Motor neuron (in vitro differentiated cells): ENCODE data around the gene ZNF836. TPM values are rescaled to one million over a fixed set of nuclear protein-coding genes. Genes with fewer than 3 reads are reported as not detected.

Experiments
- ATAC-seq, 8 experiments: fragments of 200-7000 bp; cut with Tn5 transposase; replicated peaks in 6 of 8; 2 replicates each; pipeline ENCODE4 v1.8.0; 2021; ENCODE audit warnings: mild to moderate bottlenecking in 8 of 8, moderate library complexity in 8 of 8
- H3K27ac ChIP-seq, 2 donors: fragments of 250-450 bp; sonication (Bioruptor Pico); 2 replicates each; pipeline ENCODE4 v1.9.0; 2021; ENCODE audit warnings: antibody characterized with exemption in 2 of 2, mild to moderate bottlenecking in 2 of 2, moderate library complexity in 1 of 2
- H3K4me1 ChIP-seq, 2 donors: fragments of 250-450 bp; sonication (Bioruptor Pico); replicated peaks in 1 of 2; 2 replicates each; pipeline ENCODE4 v1.6.1; 2021; ENCODE audit warnings: antibody characterized with exemption in 2 of 2, mild to moderate bottlenecking in 2 of 2, moderate library complexity in 1 of 2
- H3K4me3 ChIP-seq, 5 donors: fragments of 250-450 bp; sonication (Bioruptor Pico); 2 replicates each; pipeline ENCODE4 v1.9.0; 2021; ENCODE audit warnings: antibody characterized with exemption in 5 of 5, mild to moderate bottlenecking in 5 of 5, moderate library complexity in 4 of 5
- WGBS, 10 experiments: fragments of 450-650 bp; shearing (Covaris generic); methylation state at CpG; one replicate each; pipeline ENCODE4 v1.0.0; 2022; 5-methylcytosine and 5-hydroxymethylcytosine counted together
- in situ Hi-C, 9 experiments: fragments of 400-800 bp; cut with MboI; loops; one replicate each; pipeline ENCODE4 v1.15.0; 2021; ENCODE audit warnings: low sequenced_read_pairs in 9 of 9, low pct_unique_long_range_greater_than_20kb in 2 of 9; ENCODE audit not compliant: unreplicated experiment in 9 of 9
- total RNA-seq, 8 experiments: library from RNA; unstranded; fragments of 300-600 nt; gene quantifications; 2 replicates each; pipeline versions ENCODE4 v1.2.3 to v1.2.4, GENCODE V29; 2022

Gene ZNF836
- total RNA-seq, 8 experiments from 2014 or later = 3.4 to 17.7 (median 9.4) TPM

DNA sequence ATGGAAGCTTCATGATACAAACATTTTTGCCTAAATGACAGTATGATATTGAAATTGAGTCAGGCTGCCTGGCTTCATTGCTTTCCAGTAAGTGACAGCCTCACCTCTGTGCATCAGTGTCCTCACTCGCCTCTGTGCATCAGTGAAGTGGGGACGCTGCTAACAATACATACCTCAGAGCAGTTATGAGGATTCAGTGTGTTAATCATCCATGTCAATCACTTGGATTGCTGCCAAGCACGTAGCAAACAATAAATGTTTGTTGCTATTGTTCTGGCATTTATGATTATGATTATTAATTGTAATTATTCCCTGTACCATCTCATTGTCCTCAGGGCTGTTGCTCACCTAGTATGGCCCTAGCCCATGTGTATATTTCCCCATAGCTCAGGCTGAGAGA is 27.3 kb upstream of the ZNF836 start:
- WGBS, 10 experiments = 0 to 100% (median 55%) methylated on average over 1 to 3 of the region's 3 CpGs; no CpG with 5 or more reads in 4 of the 10 experiments

DNA sequence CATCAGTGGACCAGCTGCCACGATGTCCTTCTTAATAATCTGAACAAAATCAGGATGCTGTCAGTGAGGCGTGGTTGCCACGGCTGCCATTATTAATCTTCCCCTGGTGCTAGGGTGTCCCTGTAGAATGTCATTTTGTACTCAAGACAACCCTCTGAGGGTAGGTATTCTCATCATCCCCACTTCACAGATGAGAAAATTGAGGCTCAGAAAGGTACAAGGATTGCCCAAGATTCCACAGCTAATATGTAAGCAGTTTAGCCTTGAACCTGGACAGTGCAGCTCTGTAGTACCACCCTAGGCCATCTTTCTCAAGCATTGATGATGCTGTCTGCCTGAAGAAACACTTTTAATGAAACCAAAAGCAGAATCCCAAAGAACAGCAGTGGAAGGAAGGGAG is 26.5 kb upstream of the ZNF836 start:
- ATAC-seq = no peak
- in situ Hi-C loops = no loop called here
- 40 to 100% (median 80%) methylated on average over 1 to 3 of the region's 3 CpGs; no CpG with 5 or more reads in 3 of the 10 experiments for WGBS, 10 experiments
- Histone ChIP-seq H3K27ac (no peak overlapping the region), H3K4me1 (no peaks in the 10 kb centered on the region), H3K4me3 (no peak overlapping the region)

More for the DNA sequence above, 27.3 kb upstream of the ZNF836 start:
- in situ Hi-C loops = no loop called here
- Histone ChIP-seq H3K4me3 (no peak overlapping the region), H3K4me1 (no peaks in the 10 kb centered on the region), H3K27ac (no peak overlapping the region)
- no peak for ATAC-seq

DNA sequence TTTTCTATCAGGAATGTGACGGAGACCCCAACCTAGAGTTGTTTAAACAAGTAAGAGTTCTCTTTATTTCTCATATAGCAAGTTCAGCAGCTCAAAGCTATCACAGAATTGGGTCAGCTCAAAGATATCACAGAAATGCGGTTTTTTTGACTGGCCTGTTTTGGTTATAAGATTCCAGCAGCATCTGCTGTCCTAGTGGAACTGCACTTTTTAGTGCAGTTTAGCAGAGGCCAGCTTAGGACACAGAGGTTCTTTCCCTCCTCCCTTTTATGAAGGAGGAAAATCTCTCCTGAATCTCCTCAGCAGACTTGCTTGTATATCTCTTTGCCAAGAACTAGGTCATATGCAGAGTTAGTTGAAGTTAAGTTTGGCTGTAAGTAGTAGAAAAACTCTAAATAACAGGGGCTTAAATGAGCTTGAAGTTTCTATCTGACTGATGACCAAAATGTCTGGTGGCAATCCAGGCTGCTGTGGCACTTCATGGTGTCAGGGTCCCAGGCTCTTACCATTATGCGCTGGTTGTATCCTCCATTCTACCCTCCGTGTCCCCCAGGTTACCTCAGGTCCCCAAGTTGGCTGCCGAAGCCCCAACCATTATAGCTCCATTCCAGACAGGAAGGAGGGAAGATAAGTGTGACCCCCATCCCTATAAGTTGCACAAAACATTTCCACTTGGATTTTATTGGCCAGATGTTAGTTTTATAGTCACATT is 25.0 kb upstream of the ZNF836 start:
- 96 to 100% (median 100%) methylated on average over 1 to 4 of the region's 5 CpGs; no CpG with 5 or more reads in 4 of the 10 experiments for WGBS, 10 experiments
- Histone ChIP-seq H3K27ac (no peak overlapping the region), H3K4me3 (no peak overlapping the region), H3K4me1 (peaks cover 0 to 5% of the 10 kb centered on the region in 2 donors)
- in situ Hi-C loops = no loop called here
- ATAC-seq = no peak

DNA sequence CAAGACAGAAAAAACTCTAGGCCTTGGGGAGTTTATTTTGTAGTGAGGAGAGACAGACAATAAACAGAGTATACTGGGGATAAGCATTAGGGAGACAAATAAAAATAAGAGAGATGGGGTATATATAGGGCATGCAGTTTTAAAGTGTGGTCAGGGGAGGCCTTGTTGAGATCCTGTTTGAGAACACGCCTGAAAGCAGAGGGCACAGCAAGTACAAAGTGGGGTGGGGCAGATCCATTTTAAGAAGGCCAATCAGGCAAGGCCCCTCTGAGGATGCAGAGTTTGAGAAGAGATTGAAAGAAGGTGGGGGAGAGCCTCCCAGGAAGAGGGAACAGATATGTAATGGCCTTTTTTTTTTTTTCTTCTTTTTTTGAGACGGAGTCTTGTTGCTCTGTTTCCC is 20.5 kb upstream of the ZNF836 start:
- Histone ChIP-seq H3K4me1 (peaks cover 7 to 8% of the 10 kb centered on the region in 2 donors), H3K4me3 (peak overlapping the region in 1 of 5 donors; percentile 82), H3K27ac (no peak overlapping the region)
- no peak for ATAC-seq
- in situ Hi-C loops = no loop called here
- 22 to 100% (median 58%) methylated on average over 1 to 2 of the region's 2 CpGs; no CpG with 5 or more reads in 4 of the 10 experiments for WGBS, 10 experiments

DNA sequence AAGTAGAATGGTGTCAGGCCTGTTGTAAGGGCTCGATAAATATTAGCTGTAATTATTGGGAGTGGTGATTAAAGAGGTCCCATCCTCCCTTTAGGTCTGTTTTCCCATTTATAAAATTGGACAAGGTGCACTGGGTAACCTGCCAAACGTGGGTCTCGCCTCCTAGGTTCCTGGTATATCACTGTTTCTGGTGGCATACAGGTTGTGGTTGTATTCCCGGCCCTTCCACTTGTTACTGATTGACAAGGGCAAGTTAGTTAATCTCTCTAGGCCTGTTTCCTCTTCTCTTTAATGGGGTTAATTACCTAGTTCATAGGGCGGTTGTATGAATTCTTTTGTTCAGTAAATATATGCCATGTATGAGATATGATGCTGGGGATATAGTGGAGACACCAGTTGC is 20.0 kb upstream of the ZNF836 start:
- ATAC-seq = no peak
- in situ Hi-C loops = no loop called here
- Histone ChIP-seq H3K4me1 (peaks cover 7 to 8% of the 10 kb centered on the region in 2 donors), H3K4me3 (peak overlapping the region; percentile 74 to 92 (median 82)), H3K27ac (no peak overlapping the region)
- 34 to 100% (median 73%) methylated on average over 1 to 5 of the region's 5 CpGs; no CpG with 5 or more reads in 1 of the 10 experiments for WGBS, 10 experiments

DNA sequence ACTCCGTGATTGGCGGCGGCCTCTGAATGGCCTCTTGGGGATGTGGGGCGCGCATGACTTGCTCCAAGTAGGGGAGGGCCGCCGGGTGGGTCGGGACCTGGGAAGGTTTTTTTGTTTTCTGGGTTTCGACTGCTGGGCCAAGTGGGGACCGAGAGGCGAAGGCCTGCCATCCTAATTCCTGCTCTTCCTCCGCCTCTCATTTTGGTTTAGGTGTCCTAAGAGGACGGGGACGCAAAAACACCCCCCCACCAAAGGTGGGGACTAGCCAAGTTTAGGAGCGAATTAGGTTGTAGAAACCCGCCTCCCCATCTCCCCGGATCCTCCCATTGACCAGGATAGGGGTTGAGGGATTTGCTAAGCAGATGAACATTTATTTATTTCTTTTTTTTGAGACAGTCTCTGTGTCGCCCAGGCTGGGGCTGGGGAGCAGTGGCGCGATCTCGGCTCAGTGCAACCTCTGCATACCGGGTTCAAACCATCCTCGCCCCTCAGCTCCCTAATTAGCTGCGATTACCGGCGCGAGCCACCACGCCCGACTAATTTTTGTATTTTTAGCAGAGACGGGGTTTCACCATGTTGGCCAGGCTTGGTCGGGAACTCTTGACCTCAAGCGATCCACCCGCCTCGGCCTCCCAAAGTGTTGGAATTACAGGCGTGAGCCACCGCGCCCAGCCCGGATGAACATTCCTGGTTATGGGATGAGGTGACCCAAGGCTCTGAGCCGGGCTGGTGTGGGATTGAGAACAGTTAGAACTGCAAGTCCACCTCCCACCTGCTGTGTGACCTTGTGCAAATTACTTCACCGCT is 19.3 kb upstream of the ZNF836 start:
- Histone ChIP-seq H3K4me3 (peak overlapping the region; percentile 74 to 92 (median 82)), H3K4me1 (peaks cover 7 to 8% of the 10 kb centered on the region in 2 donors), H3K27ac (peak overlapping the region; percentile 99 to 100)
- peak in 3 of 8 experiments; percentile 0 for ATAC-seq
- in situ Hi-C loops = no loop called here
- WGBS, 10 experiments = 0 to 20% (median 2%) methylated on average over 1 to 12 of the region's 40 CpGs; no CpG with 5 or more reads in 2 of the 10 experiments

DNA sequence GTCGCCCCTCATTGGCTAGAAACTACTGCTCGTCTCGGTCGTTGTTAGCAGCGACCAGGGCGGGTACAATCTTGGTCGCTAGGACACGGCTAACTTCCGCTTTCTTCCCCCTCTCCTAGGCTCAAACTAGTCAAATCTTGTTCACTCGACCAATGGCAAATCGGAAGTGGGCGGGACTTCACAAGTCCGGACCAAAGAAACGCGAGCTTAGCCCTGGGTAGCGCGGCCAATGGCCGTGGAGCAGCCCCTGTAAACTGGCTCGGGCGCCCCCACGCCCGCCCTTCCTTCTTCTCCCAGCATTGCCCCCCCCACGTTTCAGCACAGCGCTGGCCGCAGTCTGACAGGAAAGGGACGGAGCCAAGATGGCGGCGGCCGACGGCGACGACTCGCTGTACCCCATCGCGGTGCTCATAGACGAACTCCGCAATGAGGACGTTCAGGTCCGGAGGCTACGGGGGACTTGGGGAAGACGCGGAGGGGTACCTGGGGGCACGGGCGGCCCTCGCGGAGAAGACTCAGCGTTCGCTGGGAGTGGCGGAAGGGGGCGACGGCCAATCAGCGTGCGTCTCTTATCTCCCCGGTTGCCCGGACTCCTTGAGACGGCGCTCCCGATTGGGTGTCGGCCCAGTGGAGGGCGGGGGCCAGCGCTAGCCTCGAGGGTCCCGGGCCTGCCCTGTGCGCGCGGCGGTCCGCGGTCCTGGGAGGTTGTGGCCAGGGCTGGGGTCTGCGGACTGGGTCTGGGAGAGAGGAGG is 18.5 kb upstream of the ZNF836 start, which contains the start of gene PPP2R1A:
TSS of gene PPP2R1A (plus strand) at position 318 of the 752 bp plus-strand sequence. CDS start at position 363, 45 bp downstream.
- Histone ChIP-seq H3K27ac (peak within 1 kb of the TSS; percentile 99 to 100), H3K4me1 (peaks cover 7 to 8% of the 10 kb centered on the region in 2 donors), H3K4me3 (peak within 1 kb of the TSS; percentile 74 to 92 (median 82))
- in situ Hi-C loops = no loop called here
- ATAC-seq = peak; percentile 83 to 92 (median 90)
- 0% methylated on average over 2 to 6 of the region's 70 CpGs; no CpG with 5 or more reads in 7 of the 10 experiments for WGBS, 10 experiments

DNA sequence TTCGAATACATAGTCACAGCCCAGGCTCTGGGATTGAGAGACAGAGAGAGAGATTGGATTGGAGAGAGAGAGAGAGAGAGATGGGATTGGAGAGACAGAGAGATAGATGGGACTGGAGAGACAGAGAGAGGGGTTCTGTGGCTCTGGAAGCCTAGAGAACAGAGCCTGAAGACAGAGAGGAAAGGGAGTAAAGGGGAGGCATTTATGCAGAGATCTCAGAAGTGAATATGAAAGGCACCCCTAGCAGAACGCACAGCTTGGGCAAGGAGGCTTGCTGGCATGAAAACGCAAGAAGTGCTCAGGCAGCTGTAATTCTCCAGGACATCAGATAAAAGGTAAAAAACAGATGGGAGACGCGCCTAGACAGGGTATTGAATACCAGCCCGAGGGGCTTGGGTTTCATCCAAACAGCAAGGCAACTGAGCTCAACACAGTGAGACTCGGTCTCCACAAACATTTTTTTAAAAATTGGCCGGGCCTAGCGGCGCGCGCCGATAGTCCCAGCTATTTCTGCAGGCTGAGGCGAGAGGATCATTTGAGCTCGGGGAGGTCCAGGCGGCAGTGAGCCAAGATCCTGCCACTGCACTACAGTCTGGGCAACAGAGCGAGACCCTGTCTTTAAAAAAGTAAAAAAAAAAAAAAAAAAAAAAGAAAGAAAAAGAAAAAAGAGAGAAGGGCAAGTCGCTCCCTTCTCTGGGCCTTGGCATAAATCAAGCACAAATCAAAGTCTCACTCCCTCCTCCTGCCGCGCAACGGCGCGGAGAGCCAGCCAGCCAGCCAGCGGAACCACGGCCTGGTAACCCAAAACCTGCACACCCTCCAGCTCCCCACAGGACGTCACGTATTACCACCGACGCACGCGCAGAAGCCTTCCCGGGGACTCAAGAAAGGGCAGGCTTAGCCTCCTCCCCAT is 17.7 kb upstream of the ZNF836 start:
- H3K4me1 ChIP-seq = peaks cover 7 to 8% of the 10 kb centered on the region in 2 donors
- 0 to 23% (median 1%) methylated on average over 3 to 25 of the region's 32 CpGs; no CpG with 5 or more reads in 2 of the 10 experiments for WGBS, 10 experiments
- ATAC-seq = peak in 6 of 8 experiments; percentile 5 to 13 (median 8)
- peak overlapping the region; percentile 35 to 46 (median 43) for H3K4me3 ChIP-seq
- in situ Hi-C loops = no loop called here
- peak overlapping the region; percentile 81 to 82 for H3K27ac ChIP-seq

DNA sequence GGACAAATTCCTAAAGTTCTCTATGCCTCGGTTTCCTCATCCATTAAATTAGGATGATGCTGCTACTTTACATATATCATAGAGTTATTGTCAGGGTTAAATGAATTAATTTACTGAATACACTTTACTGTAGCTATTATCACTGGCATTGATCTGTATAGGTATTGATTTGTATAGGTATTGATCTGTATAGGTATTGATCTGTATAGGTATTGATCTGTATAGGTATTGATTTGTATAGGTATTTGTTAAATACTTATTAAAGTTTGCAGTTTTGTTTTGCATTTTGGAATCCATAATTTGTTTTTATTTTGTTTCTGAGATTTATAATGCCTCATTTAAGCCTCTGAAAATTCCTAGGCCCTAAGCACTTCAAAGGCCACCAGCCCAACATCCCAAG is 16.0 kb upstream of the ZNF836 start:
- no peak for ATAC-seq
- WGBS, 10 experiments = 70 to 100% (median 100%) methylated on average over 1 of the region's 1 CpG; no CpG with 5 or more reads in 3 of the 10 experiments
- Histone ChIP-seq H3K27ac (no peak overlapping the region), H3K4me1 (peaks cover 7 to 8% of the 10 kb centered on the region in 2 donors), H3K4me3 (no peak overlapping the region)
- in situ Hi-C loops = no loop called here

DNA sequence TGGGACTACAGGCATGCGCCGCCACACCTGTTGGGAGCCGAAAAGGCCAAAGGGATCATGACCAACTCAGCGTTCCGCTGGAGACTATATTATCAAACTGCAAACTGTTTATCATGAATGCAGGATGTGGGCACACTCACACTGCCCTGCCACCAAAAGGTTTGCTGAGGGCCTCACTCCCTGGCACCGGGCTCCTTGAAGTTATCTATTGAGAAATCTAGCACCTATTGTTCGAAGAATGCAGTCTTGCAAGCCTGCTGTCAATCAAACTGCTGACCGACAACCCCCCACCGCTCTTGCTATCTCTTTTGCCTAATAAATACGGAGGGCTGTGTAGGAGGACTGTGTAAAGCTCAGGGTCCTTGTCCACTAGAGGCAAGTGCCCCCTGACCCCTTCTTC is 5.2 kb upstream of the ZNF836 start:
- in situ Hi-C loops = no loop called here
- H3K4me3 ChIP-seq = no peak overlapping the region
- H3K27ac ChIP-seq = no peak overlapping the region
- 50 to 100% (median 81%) methylated on average over 1 to 9 of the region's 10 CpGs; no CpG with 5 or more reads in 2 of the 10 experiments for WGBS, 10 experiments
- no peak for ATAC-seq
- H3K4me1 ChIP-seq = peaks cover 5 to 6% of the 10 kb centered on the region in 2 donors

DNA sequence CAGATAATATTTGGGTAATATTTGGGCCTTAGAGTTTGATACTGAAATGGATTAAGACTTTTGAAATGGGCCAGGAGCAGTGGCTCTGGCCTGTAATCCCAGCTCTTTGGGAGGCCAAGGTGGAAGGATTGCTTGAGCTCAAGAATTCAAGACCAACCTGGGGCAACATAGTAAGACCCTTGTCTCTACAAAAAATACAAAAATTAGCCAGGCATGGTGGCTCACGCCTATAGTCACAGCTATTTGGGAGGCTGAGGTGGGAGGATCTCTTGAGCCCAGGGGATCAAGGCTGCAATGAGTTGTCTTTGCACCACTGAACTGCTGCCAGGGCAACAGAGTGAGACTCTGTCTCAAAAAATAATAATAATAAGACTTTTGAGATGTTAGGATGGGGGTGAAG is 926 bp upstream of the ZNF836 start:
- in situ Hi-C loops = no loop called here
- peak overlapping the region in 2 of 5 donors; percentile 53 to 70 for H3K4me3 ChIP-seq

More for the DNA sequence above, 926 bp upstream of the ZNF836 start:
- Histone ChIP-seq H3K27ac (no peak overlapping the region), H3K4me1 (peaks cover 6 to 11% of the 10 kb centered on the region in 2 donors)
- no peak for ATAC-seq
- WGBS, 10 experiments = 83 to 100% (median 86%) methylated on average over 1 of the region's 1 CpG; no CpG with 5 or more reads in 5 of the 10 experiments
